GM18519 (cell line): ENCODE data around the gene RNF208.
"Not testable (repeated sequence)": the region's sequence is repeated elsewhere in the genome, so short reads cannot be mapped to it uniquely, and the experiment has no call there.

Experiments used
- ATAC-seq: cut with Tn5 transposase; IDR thresholded peaks from one replicate; pipeline ENCODE4 v1.9.1; 2021; ENCODE audit warnings: mild to moderate bottlenecking, moderate library complexity; ENCODE audit not compliant: unreplicated experiment, low FRiP score

Gene RNF208

GRCh38 chr9:137253717-137254623, 31.9 kb upstream of the RNF208 start:
- ATAC-seq = no peak

GRCh38 chr9:137252555-137253506, 30.8 kb upstream of the RNF208 start:
- ATAC-seq = no peak

GRCh38 chr9:137251490-137252268, 29.6 kb upstream of the RNF208 start:
- ATAC-seq = no peak

- ATAC-seq = no peak
Observed at GRCh38 chr9:137251194-137251461, 29.1 kb upstream of the RNF208 start, which contains the start of gene STPG3. Gene STPG3, plus strand, starts transcription at chr9:137251286. Its CDS starts 1 bp downstream, at chr9:137251287.

GRCh38 chr9:137250329-137251193, 28.5 kb upstream of the RNF208 start:
- ATAC-seq = no peak

- ATAC-seq = no peak
Observed at GRCh38 chr9:137247916-137248175, 25.8 kb upstream of the RNF208 start.

GRCh38 chr9:137247135-137247915, 25.3 kb upstream of the RNF208 start:
- no peak for ATAC-seq

- ATAC-seq = no peak
Observed at GRCh38 chr9:137245450-137246421, 23.7 kb upstream of the RNF208 start.

- no peak for ATAC-seq
Observed at GRCh38 chr9:137244486-137245449, 22.7 kb upstream of the RNF208 start.

GRCh38 chr9:137243626-137244485, 21.8 kb upstream of the RNF208 start:
- no peak for ATAC-seq

GRCh38 chr9:137243266-137243625, 21.2 kb upstream of the RNF208 start:
- ATAC-seq = not testable (repeated sequence)

- ATAC-seq = no peak
Observed at GRCh38 chr9:137242269-137243203, 20.5 kb upstream of the RNF208 start.

- no peak for ATAC-seq
Observed at GRCh38 chr9:137241490-137242268, 19.6 kb upstream of the RNF208 start.

- ATAC-seq = peak; percentile 69
Observed at GRCh38 chr9:137240841-137241489, 18.9 kb upstream of the RNF208 start, which contains the start of gene TUBB4B. Gene TUBB4B, plus strand, starts transcription at chr9:137241287. Its CDS starts 74 bp downstream, at chr9:137241361.
